SU-DHL-6 (cell line): ENCODE measurements around the gene IL4R.
"Not testable (repeated sequence)": the region's sequence is repeated elsewhere in the genome, so short reads cannot be mapped to it uniquely, and the experiment has no call there.

ENCODE experiments used
- H2AFZ ChIP-seq: fragments of 200-600 bp; sonication (generic); 2 replicates; pipeline ENCODE4 v1.6.1; 2014; ENCODE audit warnings: low read depth, mild to moderate bottlenecking, moderate library complexity, mixed read lengths, antibody characterized with exemption, low read length; ENCODE audit not compliant: severe bottlenecking
- H3F3A ChIP-seq: fragments of 200-600 bp; shearing (Covaris generic); 2 replicates; pipeline ENCODE4 v1.6.0; 2016; ENCODE audit warnings: antibody characterized with exemption, mild to moderate bottlenecking; ENCODE audit not compliant: insufficient read depth
- H3K27ac ChIP-seq: fragments of 200-600 bp; sonication (generic); 2 replicates; pipeline ENCODE4 v1.5.1; 2016; ENCODE audit warnings: low read depth, mild to moderate bottlenecking, low read length, moderate library complexity, mixed read lengths
- H3K27me3 ChIP-seq: fragments of 200-600 bp; sonication (generic), shearing (Covaris generic); 2 replicates; pipeline ENCODE4 v1.6.0; 2014; ENCODE audit warnings: mild to moderate bottlenecking, low read length
- H3K36me3 ChIP-seq: fragments of 200-600 bp; sonication (generic); 2 replicates; pipeline ENCODE4 v1.6.1; 2014; ENCODE audit warnings: mild to moderate bottlenecking, low read length, mixed read lengths
- H3K4me2 ChIP-seq: fragments of 300-600, 200-600 bp; shearing (Covaris generic), sonication (generic); 2 replicates; pipeline ENCODE4 v1.6.0; 2014; ENCODE audit warnings: low read length, low read depth, mild to moderate bottlenecking; ENCODE audit not compliant: poor library complexity, severe bottlenecking
- H3K4me3 ChIP-seq: fragments of 200-600 bp; sonication (generic); 2 replicates; pipeline ENCODE4 v1.5.1; 2014; ENCODE audit warnings: antibody characterized with exemption, low read length, mild to moderate bottlenecking, mixed read lengths; ENCODE audit not compliant: insufficient read depth, poor library complexity, severe bottlenecking
- H3K79me2 ChIP-seq: fragments of 200-600 bp; sonication (generic); 2 replicates; pipeline ENCODE4 v1.6.1; 2014; ENCODE audit warnings: mild to moderate bottlenecking, low read length, moderate library complexity; ENCODE audit not compliant: insufficient read depth
- H3K9ac ChIP-seq: fragments of 200-600 bp; sonication (generic); 2 replicates; pipeline ENCODE4 v1.7.0; 2014; ENCODE audit warnings: mild to moderate bottlenecking, low read length
- H3K9me2 ChIP-seq: fragments of 200-600 bp; sonication (generic); replicated peaks from 2 replicates; pipeline ENCODE4 v1.6.1; 2014; ENCODE audit warnings: low read length; ENCODE audit not compliant: insufficient read depth
- H3K9me3 ChIP-seq: fragments of 200-600 bp; sonication (generic); 2 replicates; pipeline ENCODE4 v1.6.1; 2014; ENCODE audit warnings: low read length, mixed read lengths; ENCODE audit not compliant: insufficient read depth
- H4K20me1 ChIP-seq: fragments of 200-600 bp; sonication (generic); 2 replicates; pipeline ENCODE4 v1.6.1; 2014; ENCODE audit warnings: low read depth, mild to moderate bottlenecking, antibody characterized with exemption, low read length, moderate library complexity, mixed read lengths
- CTCF ChIP-seq: fragments of 200-600 bp; sonication (generic); IDR thresholded peaks from one replicate; pipeline ENCODE4 v1.5.1; 2017; ENCODE audit warnings: antibody characterized with exemption, mild to moderate bottlenecking, low read length, moderate library complexity; ENCODE audit not compliant: insufficient read depth, poor library complexity, severe bottlenecking
- EZH2phosphoT487 ChIP-seq: fragments of 200-600 bp; sonication (generic), shearing (Covaris generic); conservative IDR thresholded peaks from 2 replicates; pipeline ENCODE4 v1.6.1; 2018; ENCODE audit warnings: mild to moderate bottlenecking, antibody characterized with exemption, low read length, moderate library complexity, mixed read lengths

The IL4R gene

GRCh38 chr16:27270349-27270748 is 43.4 kb upstream of the IL4R start:
- Histone ChIP-seq H3K9me2 (no peaks in the 10 kb centered on the region), H3K27me3 (no peaks in the 10 kb centered on the region), H3F3A (peaks cover 59% of the 10 kb centered on the region), H3K9me3 (no peaks in the 10 kb centered on the region), H4K20me1 (no peaks in the 10 kb centered on the region), H3K9ac (no peak overlapping the region), H3K27ac (no peak overlapping the region), H3K4me2 (peak overlapping the region; percentile 17), H3K4me3 (no peak overlapping the region), H3K36me3 (no peaks in the 10 kb centered on the region), H3K79me2 (no peaks in the 10 kb centered on the region), H2AFZ (no peak overlapping the region)
- TF ChIP-seq CTCF (no peak), EZH2phosphoT487 (no peak)

- H3K9me2 ChIP-seq = no peaks in the 10 kb centered on the region
- H3K4me2 ChIP-seq = no peak overlapping the region
- no peak overlapping the region; the same call in 1 of the 2 replicates for H3K9ac ChIP-seq
- no peak overlapping the region for H3K4me3 ChIP-seq
- TF ChIP-seq EZH2phosphoT487 = no peak
- no peak for TF ChIP-seq CTCF
- H3K27me3 ChIP-seq = no peaks in the 10 kb centered on the region
- no peak overlapping the region for H2AFZ ChIP-seq
- H3K27ac ChIP-seq = peak overlapping the region; percentile 43; the same call in 1 of the 2 replicates
- H3F3A ChIP-seq = peaks cover 52% of the 10 kb centered on the region
- H3K9me3 ChIP-seq = no peaks in the 10 kb centered on the region
- H3K79me2 ChIP-seq = no peaks in the 10 kb centered on the region
- no peaks in the 10 kb centered on the region for H4K20me1 ChIP-seq
- no peaks in the 10 kb centered on the region for H3K36me3 ChIP-seq
Measured at GRCh38 chr16:27272076-27272475, 41.7 kb upstream of the IL4R start.

- not testable (repeated sequence) for H3K36me3 ChIP-seq, H3K4me3 ChIP-seq, H3K4me2 ChIP-seq, H4K20me1 ChIP-seq, H3K27ac ChIP-seq, H3K79me2 ChIP-seq, H3K9me3 ChIP-seq, H3K9me2 ChIP-seq, H3K27me3 ChIP-seq, H2AFZ ChIP-seq, H3K9ac ChIP-seq
- H3F3A ChIP-seq = peaks cover 55% of the 10 kb centered on the region
Measured at GRCh38 chr16:27272697-27273096, 41.1 kb upstream of the IL4R start.

- Histone ChIP-seq H3K79me2 (no peaks in the 10 kb centered on the region), H3F3A (peaks cover 55% of the 10 kb centered on the region), H3K4me2 (peak overlapping the region; percentile 44), H3K4me3 (no peak overlapping the region), H3K9me3 (no peaks in the 10 kb centered on the region), H3K9ac (no peak overlapping the region), H3K27ac (peak overlapping the region; percentile 67), H2AFZ (no peak overlapping the region), H4K20me1 (no peaks in the 10 kb centered on the region), H3K27me3 (no peaks in the 10 kb centered on the region), H3K36me3 (no peaks in the 10 kb centered on the region), H3K9me2 (no peaks in the 10 kb centered on the region)
- TF ChIP-seq CTCF = no peak
- TF ChIP-seq EZH2phosphoT487 = no peak
Measured at GRCh38 chr16:27273330-27273669, 40.5 kb upstream of the IL4R start.
